GM21786 (cell line): ENCODE data around the gene EPYC.

ENCODE experiments used
- ATAC-seq: cut with Tn5 transposase; IDR thresholded peaks from one replicate; pipeline ENCODE4 v1.9.1; 2021; ENCODE audit not compliant: unreplicated experiment

The EPYC gene

GRCh38 chr12:90959032-90959431 is 45.7 kb downstream of the EPYC start:
- ATAC-seq: no peak

DNA sequence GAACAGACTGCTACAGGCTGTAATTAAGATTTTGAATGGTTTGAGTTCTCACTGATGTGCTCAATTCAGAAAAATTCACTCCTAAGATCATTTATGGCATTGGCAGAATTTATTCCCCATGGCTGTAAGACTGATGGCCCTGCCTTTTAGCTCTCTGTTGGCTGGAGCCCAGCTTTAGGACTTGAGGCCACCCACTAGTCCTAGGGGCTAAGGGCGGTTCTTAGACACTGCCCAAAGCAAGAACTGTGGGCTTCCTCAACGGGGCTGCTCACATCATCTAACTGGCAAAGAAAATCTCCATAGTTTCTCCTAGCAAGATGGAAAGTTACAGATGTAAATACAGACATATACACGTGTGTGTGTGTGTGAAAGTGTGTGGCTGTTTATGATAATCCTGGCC is 46.4 kb downstream of the EPYC start:
- ATAC-seq: no peak

- ATAC-seq: no peak
Measured at GRCh38 chr12:90954921-90955320, 49.9 kb downstream of the EPYC start, which contains the start of gene CCER1. Gene CCER1, minus strand, starts transcription at chr12:90955176. Its CDS starts 434 bp downstream, at chr12:90954742.

DNA sequence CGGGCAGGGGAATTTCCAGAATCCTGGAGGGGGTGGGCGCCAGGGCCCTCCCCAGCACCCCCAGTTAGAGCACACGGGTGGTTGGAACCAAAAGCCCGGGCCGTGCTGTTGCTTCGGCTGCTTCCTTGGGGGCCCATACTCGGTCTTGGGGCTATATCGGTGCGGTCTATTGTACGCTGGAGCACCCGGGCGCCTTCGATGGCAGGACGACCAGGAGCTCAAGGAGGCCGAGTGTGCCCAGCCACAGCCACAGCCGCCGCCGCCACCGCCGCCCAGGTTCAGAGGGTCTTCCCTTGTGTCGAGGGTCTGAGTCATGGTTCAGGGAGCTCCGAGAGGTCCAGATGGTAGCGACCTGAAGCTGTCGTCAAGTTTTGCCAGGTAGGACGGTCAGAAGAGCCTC is 50.3 kb downstream of the EPYC start:
- no peak for ATAC-seq

GRCh38 chr12:90953956-90954421 is 50.8 kb downstream of the EPYC start:
- no peak for ATAC-seq

- no peak for ATAC-seq
Measured at GRCh38 chr12:90951432-90952105, 53.2 kb downstream of the EPYC start.

DNA sequence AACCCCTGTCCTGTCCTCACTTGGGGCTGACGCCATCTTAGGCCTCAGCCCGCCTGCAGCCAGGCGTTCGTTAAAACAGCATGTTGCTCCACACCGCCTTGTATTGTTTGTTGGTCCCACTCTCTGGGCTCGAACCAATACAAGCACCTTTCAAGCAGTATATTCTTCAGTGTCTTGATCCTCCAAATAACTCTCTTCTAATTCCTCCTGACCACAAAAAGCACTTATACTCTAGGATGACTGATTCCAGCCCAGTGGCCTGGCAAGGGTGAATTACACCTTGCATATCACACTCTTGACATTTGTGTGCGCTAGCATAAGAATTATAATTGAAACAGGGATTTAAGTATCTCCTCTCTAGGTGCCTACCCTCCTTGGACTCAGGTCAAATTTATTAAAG is 56.9 kb downstream of the EPYC start:
- ATAC-seq: no peak

DNA sequence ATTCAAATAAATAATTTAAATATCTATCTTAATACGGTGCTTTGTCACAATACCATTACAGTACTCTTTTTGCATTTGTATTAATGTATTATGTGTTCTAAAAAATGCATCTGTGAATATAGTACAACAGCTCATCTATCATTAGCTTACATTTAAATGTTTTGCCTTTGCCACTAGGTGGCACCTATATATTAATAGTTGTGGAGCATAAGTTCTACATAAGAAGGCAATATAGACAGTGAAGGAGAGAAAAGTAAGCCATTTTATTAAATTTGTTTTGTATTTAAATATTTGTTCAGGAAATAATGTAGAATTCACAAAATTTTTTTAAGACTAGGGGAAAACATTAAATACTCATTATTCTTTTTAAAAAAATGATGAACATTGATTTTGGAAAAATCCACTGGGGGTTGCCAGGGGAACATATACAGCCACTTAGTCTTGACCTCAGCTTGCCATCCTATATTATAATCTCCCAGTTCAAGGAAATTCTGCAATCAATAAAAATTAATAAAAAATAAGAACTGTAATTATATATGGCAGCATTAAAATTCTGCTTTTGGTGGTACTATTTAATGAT is 59.6 kb downstream of the EPYC start:
- peak; percentile 81 for ATAC-seq

- no peak for ATAC-seq
Measured at GRCh38 chr12:90943255-90943654, 61.5 kb downstream of the EPYC start.

DNA sequence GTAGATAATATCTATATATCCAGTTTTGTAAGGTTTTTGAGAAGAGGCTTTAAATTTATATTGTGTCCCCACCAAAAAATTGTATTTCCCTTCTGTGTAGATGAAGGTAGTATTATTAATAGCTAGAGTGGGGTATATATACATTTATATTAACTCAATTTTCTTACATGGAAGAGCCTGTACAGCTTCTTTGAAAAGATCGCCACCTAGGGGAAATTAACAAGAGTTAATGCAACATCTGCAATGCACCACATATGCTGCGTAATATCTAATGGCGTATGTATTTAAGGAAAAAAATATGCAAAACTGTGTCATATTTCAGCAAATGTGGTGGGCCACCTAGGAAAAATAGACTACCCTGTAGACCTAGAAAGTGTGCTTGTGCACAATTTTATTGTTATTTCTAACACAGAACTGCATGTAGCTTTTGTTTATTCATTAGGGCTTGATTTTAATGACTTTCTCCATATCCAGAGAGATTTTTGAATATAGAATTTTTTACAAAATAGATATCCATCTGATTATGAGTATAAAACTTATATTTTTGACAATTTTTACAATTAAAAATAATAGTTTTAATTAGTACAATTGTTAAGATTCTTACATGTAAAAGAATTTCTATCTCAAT is 63.8 kb downstream of the EPYC start:
- peak; percentile 73 for ATAC-seq

- ATAC-seq: no peak
Measured at GRCh38 chr12:90939382-90939781, 65.4 kb downstream of the EPYC start.

DNA sequence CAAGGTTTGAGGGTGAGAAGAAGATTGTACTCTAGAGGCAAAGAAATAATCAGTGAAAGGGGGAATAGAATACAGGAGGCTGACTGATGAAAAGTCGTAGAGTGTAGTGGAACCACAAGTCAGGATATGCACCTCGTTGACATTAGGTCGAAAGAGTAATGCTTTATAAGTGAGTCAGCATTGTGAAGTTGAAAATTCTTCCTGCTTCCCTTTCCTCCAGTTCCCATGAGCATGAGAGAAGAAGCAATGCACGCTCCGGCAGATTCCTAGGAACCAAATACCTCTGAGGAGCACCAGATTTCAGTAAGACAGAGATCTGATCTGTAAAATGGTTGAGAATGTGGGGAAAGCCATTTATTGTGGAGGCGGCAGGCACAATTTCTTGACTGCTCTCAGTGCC is 66.3 kb downstream of the EPYC start:
- no peak for ATAC-seq

DNA sequence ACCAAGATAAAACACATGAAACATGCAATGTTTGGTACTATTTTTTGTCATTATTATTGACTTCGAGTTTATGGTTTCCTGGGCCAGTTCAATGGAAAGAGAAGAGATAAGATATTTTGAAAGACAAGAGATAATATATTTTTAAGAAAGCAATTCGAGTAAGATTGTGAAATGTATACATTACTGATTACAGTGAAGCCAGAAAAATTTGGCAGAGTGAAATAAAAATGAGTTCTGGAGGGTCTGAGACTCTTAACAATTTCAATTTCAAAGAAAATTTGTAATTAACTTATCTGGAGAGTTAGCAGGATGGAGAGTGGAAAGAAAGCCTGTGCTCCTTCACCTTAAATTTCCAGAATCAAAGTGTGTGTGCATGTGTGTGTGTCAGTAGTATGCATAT is 67.1 kb downstream of the EPYC start:
- no peak for ATAC-seq

GRCh38 chr12:90936230-90937005 is 68.4 kb downstream of the EPYC start:
- no peak for ATAC-seq

DNA sequence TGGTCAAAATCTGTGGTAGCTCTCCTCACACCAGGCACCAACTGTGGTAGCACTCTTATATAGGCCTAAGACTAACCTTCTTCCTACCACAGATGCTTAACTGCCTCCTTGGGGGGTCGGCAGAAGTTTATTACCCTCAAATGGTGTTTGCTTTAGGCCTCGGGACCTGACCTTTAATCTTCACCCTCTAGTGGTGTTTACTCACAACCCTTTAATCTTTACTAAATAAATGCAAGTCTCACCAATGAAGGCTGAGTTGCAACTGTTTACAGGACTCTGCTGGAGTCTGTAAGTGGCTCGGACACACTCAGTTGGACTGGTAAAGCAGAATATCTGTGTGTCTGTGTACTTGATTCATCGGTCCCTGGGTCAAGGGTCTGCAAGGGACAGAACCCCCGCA is 79.2 kb downstream of the EPYC start:
- no peak for ATAC-seq

- ATAC-seq: no peak
Measured at GRCh38 chr12:90924406-90924805, 80.4 kb downstream of the EPYC start.

DNA sequence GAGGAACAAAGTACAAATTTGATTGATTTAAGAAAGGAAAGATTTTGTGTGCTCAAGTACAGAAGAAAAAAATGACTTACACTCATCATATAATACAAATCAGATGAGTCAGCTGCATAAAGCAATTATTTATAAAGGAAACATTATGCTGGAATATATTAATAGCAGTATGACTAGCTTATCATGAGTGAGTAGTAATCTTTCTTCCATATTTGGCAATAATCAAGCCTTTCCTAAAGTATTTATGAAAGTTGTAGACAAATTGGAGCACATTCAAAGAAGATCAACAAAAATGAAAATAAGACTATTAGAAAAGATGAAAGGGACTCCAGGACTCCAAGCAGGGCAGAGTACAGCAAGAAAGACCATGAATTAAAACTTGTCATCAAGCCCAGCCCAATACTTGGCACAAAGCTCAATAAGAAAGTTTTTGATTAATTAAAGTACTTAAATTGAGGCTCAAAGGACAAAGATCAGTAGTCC is 82.6 kb downstream of the EPYC start:
- ATAC-seq: no peak

DNA sequence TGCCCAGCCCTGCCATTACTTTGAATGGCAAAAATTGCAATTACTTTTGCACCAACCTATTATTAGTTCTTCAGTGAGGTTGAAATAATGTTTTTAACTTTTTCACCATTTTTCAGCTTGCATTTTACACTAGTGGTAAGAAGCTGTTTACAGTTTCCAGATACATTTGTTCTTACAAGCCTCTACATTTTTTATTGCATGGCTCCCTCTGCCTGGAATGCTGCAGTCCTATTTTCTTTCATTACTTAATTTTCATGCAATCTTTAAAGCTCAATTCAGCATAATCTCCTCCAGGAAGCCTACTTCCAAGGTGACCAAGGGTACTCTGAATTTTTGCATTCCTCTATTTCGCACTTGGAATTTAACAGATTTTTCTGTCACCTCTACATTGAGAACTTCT is 83.2 kb downstream of the EPYC start:
- ATAC-seq: no peak

DNA sequence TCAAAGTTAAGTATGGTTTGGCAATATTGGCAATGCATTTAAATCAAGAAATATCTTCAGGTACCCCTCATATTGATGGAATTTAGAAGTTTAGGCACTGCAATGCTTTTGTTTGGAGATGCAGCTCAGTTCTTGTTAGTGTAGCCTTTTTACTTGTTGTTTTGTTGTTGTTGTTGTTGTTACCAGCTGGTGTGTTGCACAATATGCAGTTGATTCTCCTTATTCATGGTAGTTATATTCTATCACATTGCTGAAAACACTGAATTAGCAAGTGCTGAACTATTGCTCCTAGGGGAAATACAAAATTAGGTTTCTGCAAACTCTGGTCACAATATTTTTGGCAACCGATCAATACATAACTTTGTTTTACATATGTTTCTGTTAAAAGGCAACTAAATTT is 84.5 kb downstream of the EPYC start:
- no peak for ATAC-seq

- ATAC-seq: no peak
Measured at GRCh38 chr12:90917431-90917830, 87.3 kb downstream of the EPYC start.

DNA sequence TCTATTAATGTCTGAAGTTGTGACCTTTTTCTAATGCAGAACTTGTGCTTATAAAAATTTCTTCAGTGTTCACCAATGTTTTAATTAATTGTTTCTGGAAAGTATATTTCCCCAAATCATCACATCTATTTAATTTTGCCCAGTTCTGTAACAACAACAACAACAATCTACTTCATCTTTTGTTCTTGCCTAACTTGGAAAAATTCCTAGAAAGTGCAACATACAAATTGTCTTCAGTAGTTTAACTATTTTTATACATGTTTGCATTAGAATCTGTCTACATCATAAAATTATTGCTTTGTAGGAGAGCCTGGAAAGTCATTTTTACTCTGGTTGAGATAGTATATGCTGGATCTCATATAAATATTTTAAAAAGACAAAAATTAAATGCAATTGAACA is 88.3 kb downstream of the EPYC start:
- no peak for ATAC-seq
